HG03139 (cell line): ENCODE data around the gene SETBP1.

Source experiments
- ATAC-seq: cut with Tn5 transposase; IDR thresholded peaks from one replicate; pipeline ENCODE4 v1.9.1; 2021; ENCODE audit not compliant: unreplicated experiment

The SETBP1 gene

GRCh38 chr18:45006934-45007333, 326.2 kb downstream of the SETBP1 start:
- no peak for ATAC-seq

GRCh38 chr18:45007531-45007930, 326.8 kb downstream of the SETBP1 start:
- ATAC-seq = no peak

DNA sequence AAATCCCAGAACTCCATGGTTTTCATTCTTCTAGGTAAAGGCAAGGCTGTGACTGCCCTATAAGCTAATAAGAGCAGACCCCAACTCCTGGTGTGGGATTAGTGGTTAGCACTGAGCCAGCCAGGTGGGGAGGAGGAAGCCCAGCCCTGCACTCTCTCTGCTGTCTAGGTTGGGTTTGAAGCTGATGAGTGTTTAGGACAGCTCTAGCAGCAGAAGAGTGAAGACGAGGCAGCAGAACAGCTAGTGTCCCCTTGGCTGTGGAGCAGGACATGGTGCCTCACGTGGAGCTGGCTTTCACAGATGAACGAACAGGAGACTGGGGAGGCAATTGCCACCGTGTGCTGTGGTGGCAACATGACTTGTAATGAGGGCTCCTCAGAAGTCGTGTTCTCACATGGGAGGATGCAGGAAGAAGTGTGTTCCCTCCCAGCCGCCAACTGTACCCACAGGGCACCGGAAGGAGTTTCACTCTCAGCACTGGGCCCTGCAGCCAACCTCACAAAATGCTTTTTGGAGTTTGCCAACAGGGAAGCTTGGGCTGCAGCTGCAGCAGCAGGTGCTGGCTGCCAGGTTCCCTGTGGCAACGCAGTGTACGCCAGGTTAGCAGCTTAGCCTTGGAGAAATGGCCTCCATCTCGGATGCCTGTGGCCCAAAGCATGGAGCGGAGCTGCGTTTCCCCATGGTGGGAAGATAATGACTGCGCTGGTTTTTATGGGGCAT, 328.2 kb downstream of the SETBP1 start:
- no peak for ATAC-seq

GRCh38 chr18:45009756-45010155, 329.1 kb downstream of the SETBP1 start:
- no peak for ATAC-seq

DNA sequence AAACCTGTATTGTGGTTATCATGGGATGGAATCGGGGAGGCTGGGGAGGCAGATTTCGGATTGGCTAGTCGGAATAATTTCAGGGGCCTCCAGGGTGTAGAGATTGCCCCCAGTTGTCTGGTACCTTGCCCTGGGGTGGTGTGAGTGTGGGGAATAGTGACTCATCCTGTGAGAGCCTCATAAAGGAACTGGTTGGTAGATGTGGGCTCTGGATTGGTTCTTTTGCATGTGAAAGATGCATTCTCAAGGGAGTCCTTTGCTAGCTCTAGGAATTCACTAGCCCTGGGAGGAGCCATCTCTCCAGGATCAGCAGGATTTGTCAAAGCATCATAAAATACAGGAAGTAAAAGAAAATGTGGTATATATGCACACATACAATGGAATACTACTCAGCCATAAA, 331.6 kb downstream of the SETBP1 start:
- ATAC-seq = no peak

GRCh38 chr18:45014047-45014501, 333.4 kb downstream of the SETBP1 start:
- no peak for ATAC-seq

- ATAC-seq = no peak
Observed at GRCh38 chr18:45015788-45016128, 335.1 kb downstream of the SETBP1 start.

DNA sequence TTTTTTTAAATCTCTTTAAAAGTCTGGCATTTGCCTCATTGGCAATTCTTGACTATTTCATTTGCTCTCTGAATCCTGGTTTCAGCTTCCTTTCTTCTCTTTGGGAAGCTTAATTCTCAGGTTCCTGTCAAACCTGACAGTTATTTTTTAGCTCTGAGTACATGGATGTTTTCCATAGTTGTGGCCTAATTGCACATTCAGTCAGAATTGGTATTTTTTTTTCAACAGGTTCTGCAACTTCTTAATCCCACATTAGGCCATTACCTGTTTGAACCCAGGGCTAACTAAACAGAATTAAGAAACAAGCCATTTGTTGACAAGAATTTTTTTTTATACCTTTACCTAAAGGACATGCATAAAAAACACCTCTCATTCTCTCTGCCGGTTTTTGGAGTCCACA, 338.8 kb downstream of the SETBP1 start:
- no peak for ATAC-seq

DNA sequence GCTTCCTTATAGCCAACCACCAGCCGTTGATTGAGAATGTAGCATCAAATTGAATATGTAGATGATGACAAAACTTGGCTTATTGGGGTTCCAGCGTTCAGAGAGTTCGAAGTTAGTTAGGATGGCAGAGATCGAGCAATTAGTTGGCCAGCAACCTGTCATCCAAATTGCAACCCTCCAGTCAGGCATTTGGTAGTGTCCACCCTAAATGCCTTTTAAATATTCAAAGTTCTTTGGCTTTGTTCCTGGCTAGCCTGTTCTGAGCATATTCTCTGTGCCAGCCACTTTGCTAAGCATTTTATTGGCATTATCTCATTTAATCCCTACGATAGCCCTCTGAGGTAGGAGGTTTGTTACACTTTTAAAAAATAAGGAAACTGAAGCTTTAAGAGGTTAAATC, 342.8 kb downstream of the SETBP1 start:
- ATAC-seq = no peak

- no peak for ATAC-seq
Observed at GRCh38 chr18:45024357-45025088, 343.8 kb downstream of the SETBP1 start.

- ATAC-seq = no peak
Observed at GRCh38 chr18:45025089-45025450, 344.4 kb downstream of the SETBP1 start.

GRCh38 chr18:45026162-45026561, 345.5 kb downstream of the SETBP1 start:
- ATAC-seq = no peak

GRCh38 chr18:45034179-45034578, 353.5 kb downstream of the SETBP1 start:
- ATAC-seq = no peak

DNA sequence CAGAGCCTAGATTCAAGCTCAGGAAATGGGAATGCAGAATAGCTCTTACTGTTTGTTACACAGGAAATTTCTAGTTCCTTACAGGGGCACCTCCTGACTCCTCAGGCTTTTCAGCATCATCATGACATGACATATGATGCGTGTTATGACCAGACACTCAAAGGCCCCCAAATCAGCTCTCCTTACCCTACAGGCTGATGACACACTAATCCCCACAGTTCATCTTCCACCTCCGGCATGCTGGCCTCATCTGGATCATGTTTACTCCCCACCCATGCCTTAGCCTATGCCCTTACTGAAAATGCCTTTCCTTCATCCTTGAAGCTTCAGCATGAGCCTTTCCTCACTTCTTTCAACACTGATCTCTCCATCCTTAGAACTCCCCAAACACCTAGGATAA, 356.9 kb downstream of the SETBP1 start:
- ATAC-seq = no peak

DNA sequence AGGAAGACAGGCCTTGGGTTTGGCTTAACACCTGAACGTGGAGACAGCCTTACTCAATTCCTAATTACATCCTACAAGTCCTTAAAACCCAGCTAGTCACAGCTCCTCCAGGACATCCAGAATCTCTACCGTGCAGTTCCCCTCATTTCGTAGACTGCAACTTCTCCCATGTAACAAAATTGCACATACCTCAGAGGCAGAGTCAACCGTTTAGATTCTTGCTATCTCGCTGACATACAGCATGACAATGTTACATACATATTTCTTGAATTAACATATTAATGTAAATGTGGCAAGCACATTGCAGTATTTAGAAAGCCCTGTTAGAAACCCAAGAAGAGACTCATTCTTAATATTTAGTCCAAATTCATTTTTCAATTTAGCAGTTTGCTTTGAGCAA, 358.7 kb downstream of the SETBP1 start:
- ATAC-seq = no peak

- no peak for ATAC-seq
Observed at GRCh38 chr18:45040879-45041278, 360.2 kb downstream of the SETBP1 start.

DNA sequence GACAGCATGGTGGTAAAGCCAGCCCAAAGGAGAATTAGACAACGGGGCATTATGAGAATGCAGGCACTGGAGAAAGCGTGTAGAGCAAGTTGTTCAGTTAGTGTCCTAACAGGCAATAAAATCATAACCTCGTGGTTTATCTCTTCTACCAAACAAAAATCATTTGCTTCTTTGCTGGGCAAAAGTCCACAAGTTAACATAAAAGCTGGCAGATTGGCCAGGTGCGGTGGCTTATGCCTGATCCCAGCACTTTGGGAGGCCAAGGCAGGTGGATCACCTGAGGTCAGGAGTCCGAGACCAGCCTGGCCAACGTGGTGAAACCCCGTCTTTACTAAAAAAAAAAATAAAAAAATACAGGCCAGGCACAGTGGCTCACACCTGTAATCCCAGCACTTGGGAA, 364.1 kb downstream of the SETBP1 start:
- no peak for ATAC-seq

DNA sequence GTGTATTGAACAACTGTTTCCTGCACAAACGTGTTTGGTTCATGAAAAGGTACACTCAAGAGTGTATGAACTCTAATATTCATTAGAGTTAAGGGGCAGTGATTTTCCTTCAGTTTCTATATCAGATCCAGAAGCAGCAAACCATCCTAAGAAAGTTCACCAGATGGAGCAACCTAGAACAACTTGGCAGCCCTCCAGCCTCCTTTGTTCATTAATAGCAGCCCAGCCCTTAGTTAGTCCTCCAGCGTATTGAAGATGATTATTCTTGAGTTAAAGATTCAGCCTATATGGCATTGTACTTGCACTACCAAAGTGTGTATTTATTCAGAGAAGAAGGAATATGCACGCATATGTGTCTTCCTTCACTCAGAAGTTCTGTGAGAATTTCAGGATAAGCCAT, 365.5 kb downstream of the SETBP1 start:
- no peak for ATAC-seq

- no peak for ATAC-seq
Observed at GRCh38 chr18:45046961-45047360, 366.3 kb downstream of the SETBP1 start.

- no peak for ATAC-seq
Observed at GRCh38 chr18:45049578-45050319, 369.1 kb downstream of the SETBP1 start.

DNA sequence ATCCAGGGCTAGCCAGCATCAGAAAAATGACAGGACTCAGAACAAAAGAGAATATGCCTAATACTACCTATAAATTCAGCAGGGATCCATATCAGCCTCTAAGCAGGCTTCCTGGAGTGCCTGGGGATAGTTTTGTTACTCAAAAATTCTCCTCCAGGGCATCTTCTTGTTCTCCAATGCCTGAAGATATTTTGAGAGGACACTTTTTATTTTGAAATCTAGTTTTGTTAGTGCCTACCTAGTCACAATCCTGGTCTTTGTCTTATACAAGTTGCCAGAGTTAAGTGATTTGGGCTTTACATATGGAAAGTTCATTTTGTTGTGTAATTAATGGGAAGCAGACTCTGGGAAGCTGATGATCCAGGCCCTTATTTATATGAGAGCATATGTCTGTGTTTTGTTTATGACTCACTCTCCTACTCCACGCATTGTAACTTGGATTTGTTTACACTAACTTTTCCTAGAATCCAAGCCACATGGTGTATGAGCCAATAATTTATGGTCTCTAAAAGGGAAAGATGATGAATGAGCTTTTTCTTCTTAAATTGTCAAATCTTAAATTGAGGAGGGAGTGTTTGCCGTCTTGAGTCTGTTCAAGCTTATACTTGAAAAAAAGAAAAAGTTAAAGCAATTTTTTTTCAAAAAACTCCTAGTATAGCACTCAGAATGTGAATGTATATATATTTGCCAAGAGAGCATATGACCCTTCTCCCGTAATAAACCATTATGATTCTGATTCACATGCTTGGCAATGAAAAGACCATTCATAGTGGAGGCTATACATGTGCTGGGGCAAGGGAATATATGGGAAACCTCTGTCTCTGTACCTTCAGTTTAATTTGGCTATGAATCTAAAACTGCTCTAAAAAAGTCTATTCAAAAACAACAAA, 370.3 kb downstream of the SETBP1 start:
- no peak for ATAC-seq
